GM23338 (cell line): ENCODE measurements around the gene BTBD1.

Source experiments
- CREB1 ChIP-seq: fragments of 250-450 bp; sonication (Bioruptor Pico); IDR thresholded peaks from 2 replicates; pipeline ENCODE4 v1.5.0; 2020; ENCODE audit warnings: low read depth, mild to moderate bottlenecking, moderate library complexity
- EZH2 ChIP-seq: fragments of 200-600 bp; sonication (generic); IDR thresholded peaks from one replicate; pipeline ENCODE4 v1.8.0; 2017; ENCODE audit warnings: antibody characterized with exemption, mild to moderate bottlenecking, low read depth; ENCODE audit not compliant: unreplicated experiment
- EZH2phosphoT487 ChIP-seq: fragments of 200-600 bp; sonication (generic); IDR thresholded peaks from one replicate; pipeline ENCODE4 v1.8.1; 2018; ENCODE audit warnings: antibody characterized with exemption; ENCODE audit not compliant: unreplicated experiment
- NANOG ChIP-seq: IDR thresholded peaks from 2 replicates; pipeline ENCODE4 v1.6.1; 2016; ENCODE audit warnings: antibody characterized with exemption, borderline replicate concordance
- POLR2AphosphoS5 ChIP-seq: IDR thresholded peaks from 2 replicates; pipeline ENCODE4 v1.6.1; 2016; ENCODE audit warnings: antibody characterized with exemption, low read depth
- ZNF114 ChIP-seq: fragments of 250-450 bp; sonication (Bioruptor Pico); IDR thresholded peaks from 2 replicates; pipeline ENCODE4 v1.5.0; 2020; ENCODE audit warnings: mild to moderate bottlenecking, moderate library complexity
- TF ChIP-seq, protein P1 (sequence below), 2 experiments: fragments of 200-600 bp in 1 of 2; sonication (generic) in 1 of 2; conservative IDR thresholded peaks; 2 replicates each; pipeline versions ENCODE4 v1.5.1 to v1.6.1; 2016 to 2017; ENCODE audit warnings: antibody characterized with exemption in 2 of 2, low read depth in 2 of 2, mild to moderate bottlenecking in 2 of 2, moderate library complexity in 1 of 2
- TF ChIP-seq, protein P2 (sequence below): IDR thresholded peaks from one replicate; pipeline ENCODE4 v1.6.1; 2018; ENCODE audit warnings: antibody characterized with exemption; ENCODE audit not compliant: unreplicated experiment
- TF ChIP-seq, protein P3 (sequence below): IDR thresholded peaks from 2 replicates; pipeline ENCODE4 v1.6.1; 2016; ENCODE audit warnings: antibody characterized with exemption

DNA sequence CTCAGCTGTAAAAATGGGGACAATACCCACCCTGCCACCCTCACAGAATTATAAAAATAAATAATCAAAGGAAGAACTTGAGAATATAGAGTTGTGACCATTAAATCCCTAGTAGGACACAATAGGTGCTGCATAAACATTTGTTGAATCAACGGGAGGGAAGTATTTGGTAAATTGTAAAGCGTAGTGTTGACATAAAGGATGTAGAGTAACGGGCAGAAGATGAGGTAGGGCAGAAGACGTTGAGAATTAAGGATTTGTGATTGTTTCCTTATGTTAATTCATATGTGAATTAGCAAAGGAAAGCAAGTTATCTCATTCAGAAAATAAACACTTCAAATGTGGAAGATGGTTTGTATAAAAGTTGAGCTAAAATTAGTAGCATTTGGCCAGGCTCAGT is 73.9 kb downstream of the BTBD1 start:
- TF ChIP-seq, protein P1, sequence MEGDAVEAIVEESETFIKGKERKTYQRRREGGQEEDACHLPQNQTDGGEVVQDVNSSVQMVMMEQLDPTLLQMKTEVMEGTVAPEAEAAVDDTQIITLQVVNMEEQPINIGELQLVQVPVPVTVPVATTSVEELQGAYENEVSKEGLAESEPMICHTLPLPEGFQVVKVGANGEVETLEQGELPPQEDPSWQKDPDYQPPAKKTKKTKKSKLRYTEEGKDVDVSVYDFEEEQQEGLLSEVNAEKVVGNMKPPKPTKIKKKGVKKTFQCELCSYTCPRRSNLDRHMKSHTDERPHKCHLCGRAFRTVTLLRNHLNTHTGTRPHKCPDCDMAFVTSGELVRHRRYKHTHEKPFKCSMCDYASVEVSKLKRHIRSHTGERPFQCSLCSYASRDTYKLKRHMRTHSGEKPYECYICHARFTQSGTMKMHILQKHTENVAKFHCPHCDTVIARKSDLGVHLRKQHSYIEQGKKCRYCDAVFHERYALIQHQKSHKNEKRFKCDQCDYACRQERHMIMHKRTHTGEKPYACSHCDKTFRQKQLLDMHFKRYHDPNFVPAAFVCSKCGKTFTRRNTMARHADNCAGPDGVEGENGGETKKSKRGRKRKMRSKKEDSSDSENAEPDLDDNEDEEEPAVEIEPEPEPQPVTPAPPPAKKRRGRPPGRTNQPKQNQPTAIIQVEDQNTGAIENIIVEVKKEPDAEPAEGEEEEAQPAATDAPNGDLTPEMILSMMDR (conservative IDR thresholded peaks at IDR 0.05; ENCODE audit: low read depth in 2 of 2), result no peak
- TF ChIP-seq, protein P2, sequence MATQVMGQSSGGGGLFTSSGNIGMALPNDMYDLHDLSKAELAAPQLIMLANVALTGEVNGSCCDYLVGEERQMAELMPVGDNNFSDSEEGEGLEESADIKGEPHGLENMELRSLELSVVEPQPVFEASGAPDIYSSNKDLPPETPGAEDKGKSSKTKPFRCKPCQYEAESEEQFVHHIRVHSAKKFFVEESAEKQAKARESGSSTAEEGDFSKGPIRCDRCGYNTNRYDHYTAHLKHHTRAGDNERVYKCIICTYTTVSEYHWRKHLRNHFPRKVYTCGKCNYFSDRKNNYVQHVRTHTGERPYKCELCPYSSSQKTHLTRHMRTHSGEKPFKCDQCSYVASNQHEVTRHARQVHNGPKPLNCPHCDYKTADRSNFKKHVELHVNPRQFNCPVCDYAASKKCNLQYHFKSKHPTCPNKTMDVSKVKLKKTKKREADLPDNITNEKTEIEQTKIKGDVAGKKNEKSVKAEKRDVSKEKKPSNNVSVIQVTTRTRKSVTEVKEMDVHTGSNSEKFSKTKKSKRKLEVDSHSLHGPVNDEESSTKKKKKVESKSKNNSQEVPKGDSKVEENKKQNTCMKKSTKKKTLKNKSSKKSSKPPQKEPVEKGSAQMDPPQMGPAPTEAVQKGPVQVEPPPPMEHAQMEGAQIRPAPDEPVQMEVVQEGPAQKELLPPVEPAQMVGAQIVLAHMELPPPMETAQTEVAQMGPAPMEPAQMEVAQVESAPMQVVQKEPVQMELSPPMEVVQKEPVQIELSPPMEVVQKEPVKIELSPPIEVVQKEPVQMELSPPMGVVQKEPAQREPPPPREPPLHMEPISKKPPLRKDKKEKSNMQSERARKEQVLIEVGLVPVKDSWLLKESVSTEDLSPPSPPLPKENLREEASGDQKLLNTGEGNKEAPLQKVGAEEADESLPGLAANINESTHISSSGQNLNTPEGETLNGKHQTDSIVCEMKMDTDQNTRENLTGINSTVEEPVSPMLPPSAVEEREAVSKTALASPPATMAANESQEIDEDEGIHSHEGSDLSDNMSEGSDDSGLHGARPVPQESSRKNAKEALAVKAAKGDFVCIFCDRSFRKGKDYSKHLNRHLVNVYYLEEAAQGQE, result no peak
- TF ChIP-seq POLR2AphosphoS5 (no peak), ZNF114 (CRISPR knock-in tag) (no peak), EZH2phosphoT487 (no peak), NANOG (no peak), EZH2 (no peak), CREB1 (CRISPR knock-in tag) (no peak)
- TF ChIP-seq, protein P3, sequence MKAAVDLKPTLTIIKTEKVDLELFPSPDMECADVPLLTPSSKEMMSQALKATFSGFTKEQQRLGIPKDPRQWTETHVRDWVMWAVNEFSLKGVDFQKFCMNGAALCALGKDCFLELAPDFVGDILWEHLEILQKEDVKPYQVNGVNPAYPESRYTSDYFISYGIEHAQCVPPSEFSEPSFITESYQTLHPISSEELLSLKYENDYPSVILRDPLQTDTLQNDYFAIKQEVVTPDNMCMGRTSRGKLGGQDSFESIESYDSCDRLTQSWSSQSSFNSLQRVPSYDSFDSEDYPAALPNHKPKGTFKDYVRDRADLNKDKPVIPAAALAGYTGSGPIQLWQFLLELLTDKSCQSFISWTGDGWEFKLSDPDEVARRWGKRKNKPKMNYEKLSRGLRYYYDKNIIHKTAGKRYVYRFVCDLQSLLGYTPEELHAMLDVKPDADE, result no peak
